OCI-LY1 (cell line): Measurements from ENCODE around the gene ACTL7B.

Source experiments
- CTCF ChIP-seq: fragments of 200-600 bp; sonication (generic), shearing (Covaris generic); IDR thresholded peaks from 2 replicates; pipeline ENCODE4 v1.5.1; 2017; ENCODE audit warnings: mild to moderate bottlenecking, antibody characterized with exemption, low read length, moderate library complexity, mixed read lengths
- EZH2 ChIP-seq: fragments of 200-600 bp; sonication (generic), shearing (Covaris generic); IDR thresholded peaks from 2 replicates; pipeline ENCODE4 v1.8.0; 2017; ENCODE audit warnings: borderline replicate concordance, mixed run types, mild to moderate bottlenecking, antibody characterized with exemption, low read length, moderate library complexity, mixed read lengths

GRCh38 chr9:108904161-108904560, 48.4 kb upstream of the ACTL7B start:
- TF ChIP-seq CTCF = no peak
- TF ChIP-seq EZH2 = no peak
